ENCODE measurements around the gene TFEB. TPM values are rescaled to one million over a fixed set of nuclear protein-coding genes. Genes with fewer than 3 reads are reported as not detected.

The TFEB gene
- total RNA-seq, 4 donors from 2014 or later = 24.2 to 46.7 (median 33.1) TPM

GRCh38 chr6:41702089-41702745 is 33.2 kb downstream of the TFEB start:
- Histone ChIP-seq H3K4me3 (no peak overlapping the region), H3K9me3 (no peaks in the 10 kb centered on the region), H3K27me3 (no peaks in the 10 kb centered on the region), H3K4me1 (peaks cover 57 to 78% (median 67%) of the 10 kb centered on the region in 4 donors), H3K27ac (replicated peaks in 1 of 4) (no peak overlapping the region), H3K36me3 (peaks cover 0 to 9% (median 6%) of the 10 kb centered on the region in 4 donors)
- 97% methylated on average over 10 of the region's 10 CpGs for WGBS
- TF ChIP-seq POLR2AphosphoS5 (IDR thresholded peaks at IDR 0.05) = no peak
- no peak for DNase-seq (ENCODE audit: extremely low spot score)
- intact Hi-C loops (cut with DNase I) = loop anchor here (10.0 kb wide), 1 partner anchor 73 kb away; the partner anchor contains the start of gene FRS3

- Histone ChIP-seq H3K4me1 (peaks cover 42 to 63% (median 57%) of the 10 kb centered on the region in 4 donors), H3K27ac (replicated peaks in 1 of 4) (peak overlapping the region in 1 of 4 donors; percentile 8), H3K36me3 (peaks cover 0 to 16% (median 10%) of the 10 kb centered on the region in 4 donors), H3K27me3 (no peaks in the 10 kb centered on the region), H3K4me3 (no peak overlapping the region), H3K9me3 (no peaks in the 10 kb centered on the region)
- no peak for DNase-seq (ENCODE audit: extremely low spot score)
- TF ChIP-seq EP300 (IDR thresholded peaks at IDR 0.05) = no peak
- no peak for TF ChIP-seq POLR2AphosphoS5 (IDR thresholded peaks at IDR 0.05)
- no peak for TF ChIP-seq CTCF (IDR thresholded peaks at IDR 0.05)
- no peak for TF ChIP-seq POLR2A (IDR thresholded peaks at IDR 0.05; ENCODE audit: low read depth)
- WGBS = 82% methylated on average over 20 of the region's 20 CpGs
- intact Hi-C loops (cut with DNase I) = loop anchor here (10.0 kb wide), 1 partner anchor 74 kb away; the partner anchor contains the start of gene FRS3
Observed at GRCh38 chr6:41700463-41701347, 34.7 kb downstream of the TFEB start.

- no CpG with 5 or more reads among the region's 2 CpGs for WGBS
- Histone ChIP-seq H3K9me3 (no peaks in the 10 kb centered on the region), H3K27me3 (no peaks in the 10 kb centered on the region), H3K27ac (replicated peaks in 1 of 4) (peak overlapping the region; percentile 3 to 55 (median 46)), H3K4me3 (no peak overlapping the region), H3K4me1 (peaks cover 35 to 56% (median 48%) of the 10 kb centered on the region in 4 donors), H3K36me3 (peaks cover 0 to 17% (median 10%) of the 10 kb centered on the region in 4 donors)
- TF ChIP-seq CTCF (IDR thresholded peaks at IDR 0.05) (no peak), POLR2A (IDR thresholded peaks at IDR 0.05; ENCODE audit: low read depth) (no peak), EP300 (IDR thresholded peaks at IDR 0.05) (no peak), POLR2AphosphoS5 (IDR thresholded peaks at IDR 0.05) (no peak)
- intact Hi-C loops (cut with DNase I) = no loop called here
- DNase-seq (ENCODE audit: extremely low spot score) = no peak
Observed at GRCh38 chr6:41699063-41699462, 36.3 kb downstream of the TFEB start.

GRCh38 chr6:41697861-41698781 is 37.3 kb downstream of the TFEB start:
- 58% methylated on average over 14 of the region's 15 CpGs for WGBS
- Histone ChIP-seq H3K36me3 (peaks cover 0 to 16% (median 8%) of the 10 kb centered on the region in 4 donors), H3K27ac (replicated peaks in 1 of 4) (peak overlapping the region; percentile 3 to 55 (median 46)), H3K9me3 (no peaks in the 10 kb centered on the region), H3K4me1 (peaks cover 39 to 59% (median 50%) of the 10 kb centered on the region in 4 donors), H3K4me3 (no peak overlapping the region), H3K27me3 (no peaks in the 10 kb centered on the region)
- intact Hi-C loops (cut with DNase I) = no loop called here
- TF ChIP-seq POLR2A (IDR thresholded peaks at IDR 0.05; ENCODE audit: low read depth) = no peak
- no peak for TF ChIP-seq POLR2AphosphoS5 (IDR thresholded peaks at IDR 0.05)
- no peak for TF ChIP-seq EP300 (IDR thresholded peaks at IDR 0.05)
- no peak for TF ChIP-seq CTCF (IDR thresholded peaks at IDR 0.05)
- DNase-seq (ENCODE audit: extremely low spot score) = no peak

Measured in esophagus muscularis mucosa (tissue), 4 donors.